ENCODE results near the gene FER1L5.

The FER1L5 gene

GRCh38 chr2:96687711-96688640, 45.4 kb downstream of the FER1L5 start:
- Histone ChIP-seq H3K27me3 (ENCODE audit: insufficient read depth, poor library complexity, severe bottlenecking) (no peaks in the 10 kb centered on the region), H3K4me3 (replicated peaks; ENCODE audit: insufficient read depth, low read length) (no peak overlapping the region), H3K27ac (replicated peaks) (no peak overlapping the region)
- no peak for DNase-seq (ENCODE audit: low read depth in 1 of 2, low spot score in 1 of 2)
- TF ChIP-seq SPI1 (IDR thresholded peaks at IDR 0.05; ENCODE audit: borderline replicate concordance, low read depth): no peak

- DNase-seq (ENCODE audit: low read depth in 1 of 2, low spot score in 1 of 2): no peak
- TF ChIP-seq CTCF (IDR thresholded peaks at IDR 0.05; ENCODE audit: insufficient read depth, low read length): no peak
- no peak for TF ChIP-seq GABPA (IDR thresholded peaks at IDR 0.05; ENCODE audit: low read depth)
- no peak for TF ChIP-seq REST (IDR thresholded peaks at IDR 0.05; ENCODE audit: insufficient replicate concordance, low read depth)
- no peak for TF ChIP-seq SPI1 (IDR thresholded peaks at IDR 0.05; ENCODE audit: borderline replicate concordance, low read depth)
- no peak for TF ChIP-seq POLR2AphosphoS5 (IDR thresholded peaks at IDR 0.05; ENCODE audit: low read depth)
These were observed 46.3 kb downstream of the FER1L5 start for GRCh38 chr2:96688649-96689430.

GRCh38 chr2:96689431-96689991, 46.9 kb downstream of the FER1L5 start:
- TF ChIP-seq GABPA (IDR thresholded peaks at IDR 0.05; ENCODE audit: low read depth): no peak
- TF ChIP-seq REST (IDR thresholded peaks at IDR 0.05; ENCODE audit: insufficient replicate concordance, low read depth): no peak
- TF ChIP-seq SPI1 (IDR thresholded peaks at IDR 0.05; ENCODE audit: borderline replicate concordance, low read depth): no peak
- TF ChIP-seq POLR2AphosphoS5 (IDR thresholded peaks at IDR 0.05; ENCODE audit: low read depth): no peak
- no peak for TF ChIP-seq CTCF (IDR thresholded peaks at IDR 0.05; ENCODE audit: insufficient read depth, low read length)
- H3K27ac ChIP-seq (replicated peaks): no peak overlapping the region
- no peaks in the 10 kb centered on the region for H3K27me3 ChIP-seq (ENCODE audit: insufficient read depth, poor library complexity, severe bottlenecking)
- no peak overlapping the region for H3K4me3 ChIP-seq (replicated peaks; ENCODE audit: insufficient read depth, low read length)
- no peak for DNase-seq (ENCODE audit: low read depth in 1 of 2, low spot score in 1 of 2)

More at GRCh38 chr2:96688649-96689430, 46.3 kb downstream of the FER1L5 start:
- no peaks in the 10 kb centered on the region for H3K27me3 ChIP-seq (ENCODE audit: insufficient read depth, poor library complexity, severe bottlenecking)
- no peak overlapping the region for H3K4me3 ChIP-seq (replicated peaks; ENCODE audit: insufficient read depth, low read length)
- H3K27ac ChIP-seq (replicated peaks): no peak overlapping the region

Data from HL-60 (cell line).